ENCODE results near the gene MDP1.
"Not testable (repeated sequence)": the region's sequence is repeated elsewhere in the genome, so short reads cannot be mapped to it uniquely, and the experiment has no call there.

The MDP1 gene

GRCh38 chr14:24250354-24250753 lies 34.5 kb upstream of the MDP1 start:
- DNase-seq (ENCODE audit: low read depth in 2 of 2): no peak

- no peak for DNase-seq (ENCODE audit: low read depth in 2 of 2)
These were observed 33.6 kb upstream of the MDP1 start for GRCh38 chr14:24249230-24250021.

GRCh38 chr14:24247422-24247821 lies 31.6 kb upstream of the MDP1 start:
- no peak for DNase-seq (ENCODE audit: low read depth in 2 of 2)

- no peak for DNase-seq (ENCODE audit: low read depth in 2 of 2)
These were observed 30.9 kb upstream of the MDP1 start for GRCh38 chr14:24246765-24247212.

GRCh38 chr14:24245350-24245749 lies 29.5 kb upstream of the MDP1 start:
- not testable (repeated sequence) for DNase-seq (ENCODE audit: low read depth in 2 of 2)

GRCh38 chr14:24243336-24243836 lies 27.5 kb upstream of the MDP1 start:
- no peak for DNase-seq (ENCODE audit: low read depth in 2 of 2)

GRCh38 chr14:24241829-24242443 lies 26.1 kb upstream of the MDP1 start:
- peak; percentile 85 to 90 for DNase-seq (ENCODE audit: low read depth in 2 of 2)

GRCh38 chr14:24240110-24240918 lies 24.4 kb upstream of the MDP1 start:
- DNase-seq (ENCODE audit: low read depth in 2 of 2): no peak

GRCh38 chr14:24238527-24239037 lies 22.7 kb upstream of the MDP1 start:
- DNase-seq (ENCODE audit: low read depth in 2 of 2): no peak

- peak in 1 of 2 donors; percentile 19 for DNase-seq (ENCODE audit: low read depth in 2 of 2)
These were observed 22.3 kb upstream of the MDP1 start for GRCh38 chr14:24238123-24238522.

GRCh38 chr14:24237463-24237955 lies 21.6 kb upstream of the MDP1 start:
- no peak for DNase-seq (ENCODE audit: low read depth in 2 of 2)

- DNase-seq (ENCODE audit: low read depth in 2 of 2): no peak
These were observed 21.0 kb upstream of the MDP1 start for GRCh38 chr14:24236689-24237462.

GRCh38 chr14:24235804-24236688 lies 20.2 kb upstream of the MDP1 start:
- DNase-seq (ENCODE audit: low read depth in 2 of 2): no peak

- DNase-seq (ENCODE audit: low read depth in 2 of 2): no peak
These were observed 18.5 kb upstream of the MDP1 start for GRCh38 chr14:24234095-24235005.

GRCh38 chr14:24233538-24233866 lies 17.6 kb upstream of the MDP1 start:
- no peak for DNase-seq (ENCODE audit: low read depth in 2 of 2)

GRCh38 chr14:24232645-24233537 lies 17.0 kb upstream of the MDP1 start, which contains the start of gene GMPR2:
Gene GMPR2 (plus strand): TSS chr14:24232929. CDS start chr14:24233254, 325 bp downstream.
- peak in 1 of 2 donors; percentile 26 for DNase-seq (ENCODE audit: low read depth in 2 of 2)

GRCh38 chr14:24232121-24232644 lies 16.3 kb upstream of the MDP1 start, which contains the start of gene NEDD8:
Gene NEDD8 (minus strand): TSS chr14:24232367. CDS start chr14:24232267, 100 bp downstream.
- peak; percentile 66 to 83 for DNase-seq (ENCODE audit: low read depth in 2 of 2)

All from activated CD8-positive, alpha-beta memory T cell treated with anti-CD3 and anti-CD28 coated beads for 4 hours (primary cell).